ENCODE data around the gene CFAP91.

The CFAP91 gene

GRCh38 chr3:119702530-119703527 lies at the start of gene CFAP91:
Gene CFAP91 (plus strand): TSS chr3:119703022. CDS start chr3:119703099, 77 bp downstream.
- in situ Hi-C loops (cut with MboI; ENCODE audit: low sequenced_read_pairs, unreplicated experiment): no loop called here
- DNase-seq (ENCODE audit: low spot score): peak; percentile 95
- no peak for TF ChIP-seq CTCF (IDR thresholded peaks at IDR 0.05; ENCODE audit: borderline replicate concordance, control extremely low read depth, extremely low read depth, insufficient read depth, missing control alignments)

- in situ Hi-C loops (cut with MboI; ENCODE audit: low sequenced_read_pairs, unreplicated experiment): no loop called here
- no peak for DNase-seq (ENCODE audit: low spot score)
- no peak for TF ChIP-seq CTCF (IDR thresholded peaks at IDR 0.05; ENCODE audit: borderline replicate concordance, control extremely low read depth, extremely low read depth, insufficient read depth, missing control alignments)
These were observed 48.9 kb upstream of the CFAP91 start for GRCh38 chr3:119653876-119654275.

- TF ChIP-seq CTCF (IDR thresholded peaks at IDR 0.05; ENCODE audit: borderline replicate concordance, control extremely low read depth, extremely low read depth, insufficient read depth, missing control alignments): no peak
- no peak for DNase-seq (ENCODE audit: low spot score)
- in situ Hi-C loops (cut with MboI; ENCODE audit: low sequenced_read_pairs, unreplicated experiment): no loop called here
These were observed 44.7 kb upstream of the CFAP91 start for GRCh38 chr3:119657887-119658702.

GRCh38 chr3:119658994-119659393 lies 43.8 kb upstream of the CFAP91 start:
- no peak for TF ChIP-seq CTCF (IDR thresholded peaks at IDR 0.05; ENCODE audit: borderline replicate concordance, control extremely low read depth, extremely low read depth, insufficient read depth, missing control alignments)
- in situ Hi-C loops (cut with MboI; ENCODE audit: low sequenced_read_pairs, unreplicated experiment): no loop called here
- no peak for DNase-seq (ENCODE audit: low spot score)

- no peak for DNase-seq (ENCODE audit: low spot score)
- TF ChIP-seq CTCF (IDR thresholded peaks at IDR 0.05; ENCODE audit: borderline replicate concordance, control extremely low read depth, extremely low read depth, insufficient read depth, missing control alignments): no peak
- in situ Hi-C loops (cut with MboI; ENCODE audit: low sequenced_read_pairs, unreplicated experiment): no loop called here
These were observed 43.1 kb upstream of the CFAP91 start for GRCh38 chr3:119659606-119660291.
